A673 (cell line): ENCODE results near the gene NT5M. TPM values are rescaled to one million over a fixed set of nuclear protein-coding genes. Genes with fewer than 3 reads are reported as not detected.

Experiments
- BruUV-seq: library from RNA; stranded (reverse); fragments of 400-500 nt; replicated peaks from 2 replicates; lab custom pipeline; 2021; lab: Mats Ljungman, UMichigan
- CTCF ChIA-PET: fragments of 300-600 bp; sonication (Branson Sonifier 250); formaldehyde crosslinking; loops from one replicate; lab custom pipeline; 2022; ENCODE audit warnings: antibody characterized with exemption; lab: Charles Lee
- POLR2A ChIA-PET: fragments of 300-600 bp; sonication (Branson Sonifier 250); formaldehyde crosslinking; loops from one replicate; lab custom pipeline; 2022; ENCODE audit warnings: antibody characterized with exemption; ENCODE audit not compliant: low non-redundant PET; lab: Charles Lee
- DNase-seq: peaks from one replicate; pipeline ENCODE4 v3.0.0-alpha.2; 2015; ENCODE audit warnings: low spot score
- H3K27ac ChIP-seq: fragments of 200-600 bp; sonication (generic); 2 replicates; pipeline ENCODE4 v1.5.1; 2016; ENCODE audit warnings: mixed run types, low read depth, mild to moderate bottlenecking, mixed read lengths, antibody characterized with exemption, low read length; ENCODE audit not compliant: poor library complexity, severe bottlenecking
- H3K27me3 ChIP-seq: fragments of 200-600 bp; sonication (generic); replicated peaks from 2 replicates; pipeline ENCODE4 v1.6.1; 2017; ENCODE audit warnings: mixed run types, low read depth, mild to moderate bottlenecking, mixed read lengths, antibody characterized with exemption, low read length; ENCODE audit not compliant: insufficient read depth, poor library complexity
- H3K36me3 ChIP-seq: fragments of 200-600 bp; sonication (generic); 2 replicates; pipeline ENCODE4 v1.6.1; 2016; ENCODE audit warnings: mixed run types, mild to moderate bottlenecking, mixed read lengths, antibody characterized with exemption, low read length; ENCODE audit not compliant: insufficient read depth, poor library complexity, severe bottlenecking
- H3K4me1 ChIP-seq: fragments of 200-600 bp; sonication (generic); 2 replicates; pipeline ENCODE4 v1.6.1; 2017; ENCODE audit warnings: mixed run types, mild to moderate bottlenecking, mixed read lengths, antibody characterized with exemption, low read length; ENCODE audit not compliant: insufficient read depth, poor library complexity, severe bottlenecking
- H3K4me3 ChIP-seq: fragments of 200-600 bp; sonication (generic); 2 replicates; pipeline ENCODE4 v1.5.1; 2016; ENCODE audit warnings: low read depth, mixed run types, mild to moderate bottlenecking, mixed read lengths, low read length; ENCODE audit not compliant: poor library complexity, severe bottlenecking
- H3K9me3 ChIP-seq: fragments of 200-600 bp; sonication (generic); 2 replicates; pipeline ENCODE4 v1.6.1; 2016; ENCODE audit warnings: mixed run types, low read depth, mild to moderate bottlenecking, mixed read lengths, antibody characterized with exemption, low read length; ENCODE audit not compliant: poor library complexity, severe bottlenecking
- CTCF ChIP-seq: fragments of 300-800, 200-600 bp; sonication (generic); conservative IDR thresholded peaks from 2 replicates; pipeline ENCODE4 v1.5.1; 2017; ENCODE audit warnings: low read depth, mild to moderate bottlenecking, antibody characterized with exemption, low read length, moderate library complexity, mixed read lengths
- EZH2 ChIP-seq: fragments of 200-600 bp; sonication (generic); IDR thresholded peaks from 2 replicates; pipeline ENCODE4 v1.6.1; 2017; ENCODE audit warnings: borderline replicate concordance, low read depth, mild to moderate bottlenecking, mixed read lengths, antibody characterized with exemption, low read length; ENCODE audit not compliant: poor library complexity, severe bottlenecking
- intact Hi-C: fragments of 100-400 bp; cut with micrococcal nuclease; formaldehyde crosslinking; loops from one replicate; pipeline ENCODE4 v1.10.0; 2022; ENCODE audit not compliant: unreplicated experiment
- total RNA-seq: library from RNA; stranded (reverse); gene quantifications from 2 replicates; pipeline ENCODE4 v1.2.3, GENCODE V29; 2021

The NT5M gene
- total RNA-seq, 1 experiment from 2014 or later: 2.6 TPM

GRCh38 chr17:17309356-17309755, 6.2 kb downstream of the NT5M start:
- no peak overlapping the region for H3K27ac ChIP-seq
- ChIA-PET CTCF (no interaction called here), POLR2A (no interaction called here)
- no peaks in the 10 kb centered on the region for H3K4me1 ChIP-seq
- H3K36me3 ChIP-seq: no peaks in the 10 kb centered on the region
- no peaks in the 10 kb centered on the region for H3K27me3 ChIP-seq
- H3K9me3 ChIP-seq: no peaks in the 10 kb centered on the region
- TF ChIP-seq CTCF: no peak
- TF ChIP-seq EZH2: no peak
- intact Hi-C loops: no loop called here
- H3K4me3 ChIP-seq: no peak overlapping the region
- DNase-seq: no peak
- no TSS peak for BruUV-seq

GRCh38 chr17:17313350-17313991, 10.3 kb downstream of the NT5M start:
- Histone ChIP-seq H3K36me3 (no peaks in the 10 kb centered on the region), H3K27me3 (no peaks in the 10 kb centered on the region), H3K9me3 (no peaks in the 10 kb centered on the region), H3K4me3 (no peak overlapping the region), H3K27ac (no peak overlapping the region), H3K4me1 (no peaks in the 10 kb centered on the region)
- TF ChIP-seq CTCF: peak; percentile 52
- TF ChIP-seq EZH2: no peak
- intact Hi-C loops: no loop called here
- ChIA-PET CTCF (no interaction called here), POLR2A (no interaction called here)
- DNase-seq: peak; percentile 40
- no TSS peak for BruUV-seq

DNA sequence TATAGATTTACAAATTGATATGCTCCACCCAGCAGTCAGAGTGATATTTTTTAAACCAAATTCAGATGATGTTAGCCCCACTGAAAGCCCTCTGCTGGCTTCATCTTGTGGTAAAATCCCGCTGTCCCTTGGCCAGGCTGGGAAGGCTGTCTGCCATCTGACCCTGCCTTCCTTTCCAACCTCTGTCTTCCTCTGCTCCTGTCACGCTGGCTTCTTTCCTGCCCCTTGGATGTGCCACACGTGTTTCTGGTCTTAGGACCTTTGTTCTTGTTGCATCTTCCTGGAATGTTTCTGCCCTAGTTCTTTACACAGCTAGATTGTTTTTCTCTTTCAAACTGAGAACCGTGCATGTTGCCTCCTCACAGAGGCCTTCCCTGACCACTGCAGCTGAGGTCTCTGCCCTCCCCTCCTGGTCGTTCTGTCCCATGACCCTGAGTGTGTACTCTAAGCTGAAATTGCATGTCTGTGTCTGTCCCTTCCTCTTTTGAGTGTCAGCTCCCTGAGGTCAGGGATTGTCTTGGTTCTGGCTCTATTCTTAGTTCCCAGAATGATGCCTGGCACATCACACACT, 11.4 kb downstream of the NT5M start:
- no peaks in the 10 kb centered on the region for H3K27me3 ChIP-seq
- H3K4me1 ChIP-seq: no peaks in the 10 kb centered on the region
- TF ChIP-seq CTCF: no peak
- no peak for TF ChIP-seq EZH2
- H3K36me3 ChIP-seq: no peaks in the 10 kb centered on the region
- DNase-seq: no peak
- intact Hi-C loops: no loop called here
- H3K27ac ChIP-seq: no peak overlapping the region
- no TSS peak for BruUV-seq
- CTCF ChIA-PET: interaction anchor here (1.7 kb wide), 1 partner anchor 124 kb away, joined by 3 read pairs; no protein-coding TSS in a partner anchor
- POLR2A ChIA-PET: no interaction called here
- H3K4me3 ChIP-seq: no peak overlapping the region
- H3K9me3 ChIP-seq: no peaks in the 10 kb centered on the region
